ENCODE results near the gene ZNRF1.

DNA sequence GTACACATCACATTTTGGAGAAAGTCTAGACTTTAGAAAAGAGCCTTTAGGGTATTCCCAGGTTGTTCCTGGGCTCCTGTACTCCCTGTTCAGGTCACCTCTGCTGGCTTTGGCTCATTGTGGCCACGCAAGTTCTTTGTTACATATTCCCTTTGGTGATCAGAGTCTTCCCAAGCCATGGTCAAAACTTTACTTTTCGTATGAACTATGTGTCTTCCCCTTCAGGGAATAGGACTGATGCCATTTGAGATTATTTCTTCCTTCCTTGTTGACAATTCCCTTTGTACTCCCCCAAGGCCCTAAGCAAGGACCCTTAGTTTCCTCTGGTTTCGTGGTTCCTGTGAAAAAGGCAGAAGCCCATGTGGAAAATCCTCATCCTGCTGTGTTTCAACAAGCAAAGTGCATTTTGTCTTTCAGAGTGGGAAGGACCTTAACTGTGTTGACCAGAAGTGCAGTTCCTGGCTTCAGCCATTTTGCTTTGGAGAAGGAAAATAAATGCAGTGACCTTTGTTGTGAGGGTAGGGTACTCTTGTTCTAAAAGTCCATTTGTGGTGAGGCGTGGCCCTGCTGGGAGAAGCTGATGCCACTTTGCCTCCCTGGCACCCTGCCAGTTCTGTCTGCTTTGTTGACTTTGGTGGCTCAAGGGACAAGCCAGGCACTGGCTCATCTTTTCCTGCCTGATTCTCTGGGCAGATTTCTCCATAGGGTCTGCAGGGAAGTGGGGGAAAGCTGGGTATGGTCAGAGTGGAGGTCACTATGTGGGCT, 55.1 kb downstream of the ZNRF1 start:
- TF ChIP-seq, protein P1, sequence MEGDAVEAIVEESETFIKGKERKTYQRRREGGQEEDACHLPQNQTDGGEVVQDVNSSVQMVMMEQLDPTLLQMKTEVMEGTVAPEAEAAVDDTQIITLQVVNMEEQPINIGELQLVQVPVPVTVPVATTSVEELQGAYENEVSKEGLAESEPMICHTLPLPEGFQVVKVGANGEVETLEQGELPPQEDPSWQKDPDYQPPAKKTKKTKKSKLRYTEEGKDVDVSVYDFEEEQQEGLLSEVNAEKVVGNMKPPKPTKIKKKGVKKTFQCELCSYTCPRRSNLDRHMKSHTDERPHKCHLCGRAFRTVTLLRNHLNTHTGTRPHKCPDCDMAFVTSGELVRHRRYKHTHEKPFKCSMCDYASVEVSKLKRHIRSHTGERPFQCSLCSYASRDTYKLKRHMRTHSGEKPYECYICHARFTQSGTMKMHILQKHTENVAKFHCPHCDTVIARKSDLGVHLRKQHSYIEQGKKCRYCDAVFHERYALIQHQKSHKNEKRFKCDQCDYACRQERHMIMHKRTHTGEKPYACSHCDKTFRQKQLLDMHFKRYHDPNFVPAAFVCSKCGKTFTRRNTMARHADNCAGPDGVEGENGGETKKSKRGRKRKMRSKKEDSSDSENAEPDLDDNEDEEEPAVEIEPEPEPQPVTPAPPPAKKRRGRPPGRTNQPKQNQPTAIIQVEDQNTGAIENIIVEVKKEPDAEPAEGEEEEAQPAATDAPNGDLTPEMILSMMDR (conservative IDR thresholded peaks at IDR 0.05; ENCODE audit: low read depth, low read length) = no peak
- TF ChIP-seq EZH2 (IDR thresholded peaks at IDR 0.05; ENCODE audit: borderline replicate concordance, low read depth, low read length, poor library complexity, severe bottlenecking) = no peak
